ENCODE data around the gene BFSP2. TPM values are rescaled to one million over a fixed set of nuclear protein-coding genes. Genes with fewer than 3 reads are reported as not detected.

BFSP2 gene
- total and polyA plus RNA-seq, 2 donors (not counting 1 experiment from before 2014, with no cell fraction given): 0.60 to 1.6 TPM

- Histone ChIP-seq H3K36me3 (replicated peaks in 1 of 2; ENCODE audit: control extremely low read depth in 1 of 2, control insufficient read depth in 1 of 2, extremely low read depth in 1 of 2, insufficient read depth in 2 of 2, low read length in 1 of 2) (no peaks in the 10 kb centered on the region), H3K9me3 (ENCODE audit: control extremely low read depth in 1 of 3, control insufficient read depth in 2 of 3, insufficient read depth in 1 of 3, low read length in 2 of 3) (no peaks in the 10 kb centered on the region), H3K4me3 (ENCODE audit: control extremely low read depth in 1 of 5, extremely low read depth in 1 of 5, insufficient read depth in 1 of 5, low read depth in 2 of 5, low read length in 4 of 5) (no peak overlapping the region), H3K9ac (ENCODE audit: low read length) (no peak overlapping the region), H3K79me2 (ENCODE audit: control insufficient read depth, insufficient read depth, low read length) (no peaks in the 10 kb centered on the region), H2AFZ (ENCODE audit: insufficient read depth, low read depth, low read length, poor library complexity, severe bottlenecking) (no peak overlapping the region), H3K4me1 (ENCODE audit: control insufficient read depth in 2 of 2, insufficient read depth in 2 of 2, low read length in 2 of 2) (peaks cover 0 to 4% of the 10 kb centered on the region in 2 donors), H3K27me3 (replicated peaks in 1 of 4; ENCODE audit: control extremely low read depth in 1 of 4, control insufficient read depth in 3 of 4, insufficient read depth in 4 of 4, low read length in 3 of 4) (peaks cover 0 to 12% (median 5%) of the 10 kb centered on the region in 4 experiments), H3K27ac (ENCODE audit: low read length in 2 of 2) (no peak overlapping the region), H3K4me2 (replicated peaks; ENCODE audit: low read depth, low read length, poor library complexity, severe bottlenecking) (no peak overlapping the region), H4K20me1 (ENCODE audit: control insufficient read depth, insufficient read depth, low read length, poor library complexity, severe bottlenecking) (no peaks in the 10 kb centered on the region)
- no peak overlapping the region for H3K4me3 Mint-ChIP-seq
- ATAC-seq (ENCODE audit: low read depth): no peak
- TF ChIP-seq CTCF (IDR thresholded peaks at IDR 0.05) (no peak), EZH2 (IDR thresholded peaks at IDR 0.05; ENCODE audit: borderline replicate concordance, insufficient read depth, low read depth, low read length, poor library complexity, severe bottlenecking) (no peak)
- H3K27me3 Mint-ChIP-seq: no peaks in the 10 kb centered on the region
- no peak overlapping the region for H3K27ac Mint-ChIP-seq
- POLR2A ChIA-PET: no interaction called here
- H3K4me1 Mint-ChIP-seq: peaks cover 2% of the 10 kb centered on the region
- no peaks in the 10 kb centered on the region for H3K9me3 Mint-ChIP-seq (ENCODE audit: insufficient read depth)
- intact Hi-C loops (cut with micrococcal nuclease): no loop called here
- DNase-seq: no peak
- CTCF ChIA-PET: interaction anchor here (0.6 kb wide), 1 partner anchor 161 kb away, joined by 3 read pairs; no protein-coding TSS in a partner anchor
- 94% methylated on average over 7 of the region's 7 CpGs for WGBS (ENCODE audit: insufficient coverage)
Observed at GRCh38 chr3:133418361-133418760, 18.5 kb downstream of the BFSP2 start.

- intact Hi-C loops (cut with micrococcal nuclease): no loop called here
- no peak overlapping the region for H3K27ac Mint-ChIP-seq
- no peak for DNase-seq
- WGBS (ENCODE audit: insufficient coverage): 97% methylated on average over 10 of the region's 15 CpGs
- H3K4me1 Mint-ChIP-seq: peaks cover 5% of the 10 kb centered on the region
- Histone ChIP-seq H3K4me2 (replicated peaks; ENCODE audit: low read depth, low read length, poor library complexity, severe bottlenecking) (no peak overlapping the region), H3K36me3 (replicated peaks in 1 of 2; ENCODE audit: control extremely low read depth in 1 of 2, control insufficient read depth in 1 of 2, extremely low read depth in 1 of 2, insufficient read depth in 2 of 2, low read length in 1 of 2) (no peaks in the 10 kb centered on the region), H4K20me1 (ENCODE audit: control insufficient read depth, insufficient read depth, low read length, poor library complexity, severe bottlenecking) (no peaks in the 10 kb centered on the region), H2AFZ (ENCODE audit: insufficient read depth, low read depth, low read length, poor library complexity, severe bottlenecking) (no peak overlapping the region), H3K4me1 (ENCODE audit: control insufficient read depth in 2 of 2, insufficient read depth in 2 of 2, low read length in 2 of 2) (peaks cover 0 to 13% of the 10 kb centered on the region in 2 donors), H3K79me2 (ENCODE audit: control insufficient read depth, insufficient read depth, low read length) (no peaks in the 10 kb centered on the region), H3K9me3 (ENCODE audit: control extremely low read depth in 1 of 3, control insufficient read depth in 2 of 3, insufficient read depth in 1 of 3, low read length in 2 of 3) (no peaks in the 10 kb centered on the region), H3K27ac (ENCODE audit: low read length in 2 of 2) (no peak overlapping the region), H3K27me3 (replicated peaks in 1 of 4; ENCODE audit: control extremely low read depth in 1 of 4, control insufficient read depth in 3 of 4, insufficient read depth in 4 of 4, low read length in 3 of 4) (peaks cover 0 to 12% (median 5%) of the 10 kb centered on the region in 4 experiments), H3K4me3 (ENCODE audit: control extremely low read depth in 1 of 5, extremely low read depth in 1 of 5, insufficient read depth in 1 of 5, low read depth in 2 of 5, low read length in 4 of 5) (no peak overlapping the region), H3K9ac (ENCODE audit: low read length) (no peak overlapping the region)
- no peak for ATAC-seq (ENCODE audit: low read depth)
- H3K27me3 Mint-ChIP-seq: no peaks in the 10 kb centered on the region
- no peaks in the 10 kb centered on the region for H3K9me3 Mint-ChIP-seq (ENCODE audit: insufficient read depth)
- ChIA-PET CTCF (interaction anchor here (1.0 kb wide), 1 partner anchor 8 kb away, joined by 3 read pairs; no protein-coding TSS in a partner anchor), POLR2A (no interaction called here)
- TF ChIP-seq CTCF (IDR thresholded peaks at IDR 0.05): no peak
- no peak for TF ChIP-seq EZH2 (IDR thresholded peaks at IDR 0.05; ENCODE audit: borderline replicate concordance, insufficient read depth, low read depth, low read length, poor library complexity, severe bottlenecking)
- H3K4me3 Mint-ChIP-seq: no peak overlapping the region
Observed at GRCh38 chr3:133419151-133419909, 19.5 kb downstream of the BFSP2 start.
